Measurements from ENCODE around the gene B9D1. TPM values are rescaled to one million over a fixed set of nuclear protein-coding genes. Genes with fewer than 3 reads are reported as not detected.

The B9D1 gene
- total and polyA plus RNA-seq, 2 of the 13 experiments (the other 11 are each of a cell fraction or from before 2014, with no cell fraction given): 27.7 to 31.1 TPM

DNA sequence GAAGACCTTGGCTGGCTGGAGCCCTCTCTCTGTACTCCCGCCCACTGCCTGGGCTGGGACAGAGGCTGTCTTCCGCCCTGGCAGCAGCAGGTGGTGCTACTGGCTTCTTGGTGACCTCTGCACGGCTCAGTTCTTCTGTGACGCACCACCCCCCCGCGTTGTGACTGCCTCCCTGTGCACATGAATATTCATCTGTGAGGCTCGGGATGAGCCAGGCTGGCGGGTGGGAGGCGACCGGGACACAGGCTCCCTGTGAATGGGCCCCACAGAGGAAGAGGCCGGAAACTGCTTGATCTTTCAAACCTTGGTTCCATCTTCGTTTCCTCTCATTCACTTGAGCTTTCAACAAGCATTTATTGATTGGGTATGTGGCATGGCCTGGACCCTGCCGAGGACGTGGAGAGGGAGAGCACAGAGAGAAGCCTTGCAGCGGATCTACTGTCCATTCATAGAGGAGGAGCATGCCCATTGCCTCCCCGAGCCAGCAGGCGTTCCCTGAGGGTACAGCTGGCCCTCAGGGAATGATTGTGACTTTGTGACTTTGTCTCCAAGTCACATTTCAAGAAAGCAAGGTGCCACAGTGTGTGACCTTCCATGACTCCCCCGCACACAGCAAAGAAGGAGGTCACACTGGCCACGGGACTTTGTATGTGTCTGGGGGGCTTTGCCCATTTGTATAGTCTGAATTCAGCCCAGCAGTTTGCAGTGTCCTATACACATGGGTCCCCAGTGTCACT is 45.0 kb downstream of the B9D1 start (continued):
- TF ChIP-seq, protein P1, sequence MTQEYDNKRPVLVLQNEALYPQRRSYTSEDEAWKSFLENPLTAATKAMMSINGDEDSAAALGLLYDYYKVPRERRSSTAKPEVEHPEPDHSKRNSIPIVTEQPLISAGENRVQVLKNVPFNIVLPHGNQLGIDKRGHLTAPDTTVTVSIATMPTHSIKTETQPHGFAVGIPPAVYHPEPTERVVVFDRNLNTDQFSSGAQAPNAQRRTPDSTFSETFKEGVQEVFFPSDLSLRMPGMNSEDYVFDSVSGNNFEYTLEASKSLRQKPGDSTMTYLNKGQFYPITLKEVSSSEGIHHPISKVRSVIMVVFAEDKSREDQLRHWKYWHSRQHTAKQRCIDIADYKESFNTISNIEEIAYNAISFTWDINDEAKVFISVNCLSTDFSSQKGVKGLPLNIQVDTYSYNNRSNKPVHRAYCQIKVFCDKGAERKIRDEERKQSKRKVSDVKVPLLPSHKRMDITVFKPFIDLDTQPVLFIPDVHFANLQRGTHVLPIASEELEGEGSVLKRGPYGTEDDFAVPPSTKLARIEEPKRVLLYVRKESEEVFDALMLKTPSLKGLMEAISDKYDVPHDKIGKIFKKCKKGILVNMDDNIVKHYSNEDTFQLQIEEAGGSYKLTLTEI (CRISPR knock-in tag; conservative IDR thresholded peaks at IDR 0.05): no peak
- TF ChIP-seq, protein P2, sequence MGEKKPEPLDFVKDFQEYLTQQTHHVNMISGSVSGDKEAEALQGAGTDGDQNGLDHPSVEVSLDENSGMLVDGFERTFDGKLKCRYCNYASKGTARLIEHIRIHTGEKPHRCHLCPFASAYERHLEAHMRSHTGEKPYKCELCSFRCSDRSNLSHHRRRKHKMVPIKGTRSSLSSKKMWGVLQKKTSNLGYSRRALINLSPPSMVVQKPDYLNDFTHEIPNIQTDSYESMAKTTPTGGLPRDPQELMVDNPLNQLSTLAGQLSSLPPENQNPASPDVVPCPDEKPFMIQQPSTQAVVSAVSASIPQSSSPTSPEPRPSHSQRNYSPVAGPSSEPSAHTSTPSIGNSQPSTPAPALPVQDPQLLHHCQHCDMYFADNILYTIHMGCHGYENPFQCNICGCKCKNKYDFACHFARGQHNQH (CRISPR knock-in tag; IDR thresholded peaks at IDR 0.05): peak; percentile 68
- TF ChIP-seq NR2F1 (CRISPR knock-in tag; IDR thresholded peaks at IDR 0.05) (0 out of 4 replicates have a peak, but pooled peaks of 1 of the 2 experiments have one; percentile 14), ZNF841 (CRISPR knock-in tag; IDR thresholded peaks at IDR 0.05; ENCODE audit: borderline replicate concordance) (no peak), ZNF3 (CRISPR knock-in tag; IDR thresholded peaks at IDR 0.05) (no peak), ZNF10 (CRISPR knock-in tag; IDR thresholded peaks at IDR 0.05; ENCODE audit: borderline replicate concordance, low read depth) (no peak), SIN3A (IDR thresholded peaks at IDR 0.05; ENCODE audit: borderline replicate concordance, low read depth, low read length) (no peak), RARG (CRISPR knock-in tag; IDR thresholded peaks at IDR 0.05; ENCODE audit: low read depth) (no peak), GATAD2A (CRISPR knock-in tag; IDR thresholded peaks at IDR 0.05) (no peak; the same call in 1 of the 2 replicates), SP1 (IDR thresholded peaks at IDR 0.05) (no peak), SP1 (CRISPR knock-in tag; IDR thresholded peaks at IDR 0.05) (peak; percentile 39; the same call in 1 of the 2 replicates), ZFYVE20 (CRISPR knock-in tag; IDR thresholded peaks at IDR 0.05; ENCODE audit: borderline replicate concordance, low read depth) (no peak), NCOR1 (IDR thresholded peaks at IDR 0.05; ENCODE audit: borderline replicate concordance, low read length) (no peak; the same call in 1 of the 2 replicates), RBM22 (optimal IDR thresholded peaks at IDR 0.05; ENCODE audit: low read length) (no peak), ZNF232 (CRISPR knock-in tag; IDR thresholded peaks at IDR 0.05; ENCODE audit: borderline replicate concordance) (no peak), MTA1 (CRISPR knock-in tag; IDR thresholded peaks at IDR 0.05; ENCODE audit: borderline replicate concordance) (no peak), ATF1 (CRISPR knock-in tag; IDR thresholded peaks at IDR 0.05) (peak; percentile 41; the same call in 1 of the 2 replicates), ZBTB7B (CRISPR knock-in tag; IDR thresholded peaks at IDR 0.05) (peak; percentile 37; the same call in 1 of the 2 replicates)
- TF ChIP-seq, protein P3, sequence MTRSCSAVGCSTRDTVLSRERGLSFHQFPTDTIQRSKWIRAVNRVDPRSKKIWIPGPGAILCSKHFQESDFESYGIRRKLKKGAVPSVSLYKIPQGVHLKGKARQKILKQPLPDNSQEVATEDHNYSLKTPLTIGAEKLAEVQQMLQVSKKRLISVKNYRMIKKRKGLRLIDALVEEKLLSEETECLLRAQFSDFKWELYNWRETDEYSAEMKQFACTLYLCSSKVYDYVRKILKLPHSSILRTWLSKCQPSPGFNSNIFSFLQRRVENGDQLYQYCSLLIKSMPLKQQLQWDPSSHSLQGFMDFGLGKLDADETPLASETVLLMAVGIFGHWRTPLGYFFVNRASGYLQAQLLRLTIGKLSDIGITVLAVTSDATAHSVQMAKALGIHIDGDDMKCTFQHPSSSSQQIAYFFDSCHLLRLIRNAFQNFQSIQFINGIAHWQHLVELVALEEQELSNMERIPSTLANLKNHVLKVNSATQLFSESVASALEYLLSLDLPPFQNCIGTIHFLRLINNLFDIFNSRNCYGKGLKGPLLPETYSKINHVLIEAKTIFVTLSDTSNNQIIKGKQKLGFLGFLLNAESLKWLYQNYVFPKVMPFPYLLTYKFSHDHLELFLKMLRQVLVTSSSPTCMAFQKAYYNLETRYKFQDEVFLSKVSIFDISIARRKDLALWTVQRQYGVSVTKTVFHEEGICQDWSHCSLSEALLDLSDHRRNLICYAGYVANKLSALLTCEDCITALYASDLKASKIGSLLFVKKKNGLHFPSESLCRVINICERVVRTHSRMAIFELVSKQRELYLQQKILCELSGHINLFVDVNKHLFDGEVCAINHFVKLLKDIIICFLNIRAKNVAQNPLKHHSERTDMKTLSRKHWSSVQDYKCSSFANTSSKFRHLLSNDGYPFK (CRISPR knock-in tag; IDR thresholded peaks at IDR 0.05; ENCODE audit: borderline replicate concordance): peak; percentile 37; the same call in 1 of the 2 replicates
- TF ChIP-seq, protein P4, sequence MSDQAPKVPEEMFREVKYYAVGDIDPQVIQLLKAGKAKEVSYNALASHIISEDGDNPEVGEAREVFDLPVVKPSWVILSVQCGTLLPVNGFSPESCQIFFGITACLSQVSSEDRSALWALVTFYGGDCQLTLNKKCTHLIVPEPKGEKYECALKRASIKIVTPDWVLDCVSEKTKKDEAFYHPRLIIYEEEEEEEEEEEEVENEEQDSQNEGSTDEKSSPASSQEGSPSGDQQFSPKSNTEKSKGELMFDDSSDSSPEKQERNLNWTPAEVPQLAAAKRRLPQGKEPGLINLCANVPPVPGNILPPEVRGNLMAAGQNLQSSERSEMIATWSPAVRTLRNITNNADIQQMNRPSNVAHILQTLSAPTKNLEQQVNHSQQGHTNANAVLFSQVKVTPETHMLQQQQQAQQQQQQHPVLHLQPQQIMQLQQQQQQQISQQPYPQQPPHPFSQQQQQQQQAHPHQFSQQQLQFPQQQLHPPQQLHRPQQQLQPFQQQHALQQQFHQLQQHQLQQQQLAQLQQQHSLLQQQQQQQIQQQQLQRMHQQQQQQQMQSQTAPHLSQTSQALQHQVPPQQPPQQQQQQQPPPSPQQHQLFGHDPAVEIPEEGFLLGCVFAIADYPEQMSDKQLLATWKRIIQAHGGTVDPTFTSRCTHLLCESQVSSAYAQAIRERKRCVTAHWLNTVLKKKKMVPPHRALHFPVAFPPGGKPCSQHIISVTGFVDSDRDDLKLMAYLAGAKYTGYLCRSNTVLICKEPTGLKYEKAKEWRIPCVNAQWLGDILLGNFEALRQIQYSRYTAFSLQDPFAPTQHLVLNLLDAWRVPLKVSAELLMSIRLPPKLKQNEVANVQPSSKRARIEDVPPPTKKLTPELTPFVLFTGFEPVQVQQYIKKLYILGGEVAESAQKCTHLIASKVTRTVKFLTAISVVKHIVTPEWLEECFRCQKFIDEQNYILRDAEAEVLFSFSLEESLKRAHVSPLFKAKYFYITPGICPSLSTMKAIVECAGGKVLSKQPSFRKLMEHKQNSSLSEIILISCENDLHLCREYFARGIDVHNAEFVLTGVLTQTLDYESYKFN (CRISPR knock-in tag; conservative IDR thresholded peaks at IDR 0.05): peak; percentile 90
